SK-N-SH (cell line): ENCODE results near the gene KMT2B. TPM values are rescaled to one million over a fixed set of nuclear protein-coding genes. Genes with fewer than 3 reads are reported as not detected.

ENCODE experiments used
- CTCF ChIA-PET: fragments of 300-600, 350-600 bp; formaldehyde crosslinking; extraction: SDS; loops from one replicate; lab custom pipeline; 2021; lab: Yijun Ruan, JAX
- POLR2A ChIA-PET: fragments of 350-600 bp; sonication (Branson Sonifier 250); formaldehyde crosslinking; extraction: SDS; loops from one replicate; lab custom pipeline; 2020; ENCODE audit warnings: antibody characterized with exemption, inconsistent platforms; lab: Yijun Ruan, JAX
- DNase-seq: peaks from one replicate; pipeline ENCODE4 v3.0.0; 2012
- H2AFZ ChIP-seq: fragments of 200-600 bp; sonication (generic); 2 replicates; pipeline ENCODE4 v1.8.1; 2016; ENCODE audit warnings: antibody characterized with exemption, mild to moderate bottlenecking, low read depth
- H3F3A ChIP-seq: fragments of 200-600 bp; sonication (generic); replicated peaks from 2 replicates; pipeline ENCODE3; 2016; ENCODE audit warnings: antibody characterized with exemption, mild to moderate bottlenecking; ENCODE audit not compliant: insufficient read depth
- H3K27ac ChIP-seq, 2 experiments: fragments of 200-500 bp in 1 of 2; fragments of 200-600 bp in 1 of 2; sonication (Bioruptor generic) in 1 of 2; sonication (generic), shearing (Covaris generic) in 1 of 2; 2 replicates each; pipeline versions ENCODE4 v1.5.1 to v1.6.1; 2014 to 2016; ENCODE audit warnings: low read depth in 2 of 2, inconsistent platforms in 1 of 2, low read length in 1 of 2, mild to moderate bottlenecking in 1 of 2, mixed read lengths in 1 of 2
- H3K27me3 ChIP-seq: fragments of 200-600 bp; sonication (generic), shearing (Covaris generic); 2 replicates; pipeline ENCODE4 v1.6.1; 2016; ENCODE audit warnings: mixed run types; ENCODE audit not compliant: insufficient read depth
- H3K36me3 ChIP-seq, 2 experiments: fragments of 200-500 bp in 1 of 2; fragments of 200-600 bp in 1 of 2; sonication (Bioruptor generic) in 1 of 2; sonication (generic) in 1 of 2; replicated peaks in 1 of 2; 2 replicates each; pipeline versions ENCODE3 to v1.5.1; 2014 to 2016; ENCODE audit warnings: low read length in 1 of 2, mild to moderate bottlenecking in 1 of 2; ENCODE audit not compliant: insufficient read depth in 2 of 2, control insufficient read depth in 1 of 2
- H3K4me1 ChIP-seq, 2 experiments: fragments of 200-500 bp in 1 of 2; fragments of 200-600 bp in 1 of 2; sonication (Bioruptor generic) in 1 of 2; sonication (generic), shearing (Covaris generic) in 1 of 2; 2 replicates each; pipeline versions ENCODE4 v1.5.1 to v1.6.1; 2014 to 2016; ENCODE audit warnings: low read depth in 1 of 2, low read length in 1 of 2, mixed run types in 1 of 2; ENCODE audit not compliant: insufficient read depth in 2 of 2, control insufficient read depth in 1 of 2
- H3K4me2 ChIP-seq: fragments of 200-600 bp; sonication (generic), shearing (Covaris generic); 2 replicates; pipeline ENCODE4 v1.6.1; 2017; ENCODE audit warnings: mixed run types
- H3K4me3 ChIP-seq, 2 experiments: fragments of 200-500 bp in 1 of 2; fragments of 200-600 bp in 1 of 2; sonication (Bioruptor generic) in 1 of 2; sonication (generic), shearing (Covaris generic) in 1 of 2; 2 replicates each; pipeline versions ENCODE4 v1.5.1 to v1.8.1; 2014 to 2016; ENCODE audit warnings: low read depth in 2 of 2, inconsistent platforms in 1 of 2, low read length in 1 of 2, mild to moderate bottlenecking in 1 of 2, mixed read lengths in 1 of 2, moderate library complexity in 1 of 2
- H3K79me2 ChIP-seq: fragments of 200-600 bp; sonication (generic); 2 replicates; pipeline ENCODE4 v1.8.1; 2017; ENCODE audit warnings: mild to moderate bottlenecking; ENCODE audit not compliant: insufficient read depth
- H3K9ac ChIP-seq: fragments of 200-600 bp; sonication (generic); 2 replicates; pipeline ENCODE4 v1.6.1; 2017; ENCODE audit warnings: mixed run types
- H3K9me2 ChIP-seq: fragments of 200-600 bp; sonication (generic); 2 replicates; pipeline ENCODE4 v1.6.1; 2017; ENCODE audit warnings: mixed run types
- H3K9me3 ChIP-seq: fragments of 200-600 bp; sonication (generic); 2 replicates; pipeline ENCODE4 v1.6.1; 2017; ENCODE audit warnings: mixed run types, mild to moderate bottlenecking, moderate library complexity
- H4K20me1 ChIP-seq: fragments of 200-600 bp; sonication (generic); 2 replicates; pipeline ENCODE4 v1.6.1; 2017; ENCODE audit warnings: mild to moderate bottlenecking, mixed run types; ENCODE audit not compliant: insufficient read depth
- CTCF ChIP-seq: fragments of 200-600 bp; sonication (generic); IDR thresholded peaks from 2 replicates; pipeline ENCODE4 v1.6.1; 2017; ENCODE audit warnings: antibody characterized with exemption, mild to moderate bottlenecking, moderate library complexity
- ELF1 ChIP-seq: IDR thresholded peaks from 2 replicates; pipeline ENCODE4 v1.4.0; 2012
- FOXJ3 ChIP-seq: sonication (generic); formaldehyde crosslinking; IDR thresholded peaks from 2 replicates; pipeline ENCODE4 v1.5.1; 2020; ENCODE audit warnings: mild to moderate bottlenecking, missing genetic modification reagents
- GATA2 ChIP-seq: sonication (generic); formaldehyde crosslinking; IDR thresholded peaks from 2 replicates; pipeline ENCODE4 v1.5.0; 2020; ENCODE audit warnings: mild to moderate bottlenecking, missing genetic modification reagents
- MXI1 ChIP-seq: IDR thresholded peaks from 2 replicates; pipeline ENCODE4 v1.6.1; 2012; ENCODE audit warnings: mild to moderate bottlenecking, low read depth, low read length, improper control_type of control experiment
- POLR2AphosphoS5 ChIP-seq: IDR thresholded peaks from 2 replicates; pipeline ENCODE4 v1.6.1; 2012; ENCODE audit warnings: low read depth, low read length
- RFX5 ChIP-seq: IDR thresholded peaks from 2 replicates; pipeline ENCODE4 v1.6.1; 2012; ENCODE audit warnings: mild to moderate bottlenecking, improper control_type of control experiment, low read length
- TAF1 ChIP-seq: IDR thresholded peaks from 2 replicates; pipeline ENCODE4 v1.6.1; 2012; ENCODE audit warnings: low read depth, mild to moderate bottlenecking, low read length, moderate library complexity, borderline replicate concordance
- TEAD4 ChIP-seq: IDR thresholded peaks from 2 replicates; pipeline ENCODE4 v1.4.0; 2012; ENCODE audit warnings: mild to moderate bottlenecking, borderline replicate concordance; ENCODE audit not compliant: insufficient read depth
- WGBS: methylation state at CpG from one replicate; pipeline ENCODE4 v1.1.6; 2017; ENCODE audit warnings: low lambda C conversion rate; 5-methylcytosine and 5-hydroxymethylcytosine counted together
- polyA plus RNA-seq, 3 experiments: library from polyadenylated mRNA; depleted of rRNA; stranded (reverse); fragments of >200 nt; gene quantifications; 2 replicates each; pipeline ENCODE4 v1.2.3, GENCODE V29; 2012
- TF ChIP-seq, protein P1 (sequence below): fragments of 150-350 bp; IDR thresholded peaks from 2 replicates; pipeline ENCODE4 v1.6.1; 2017; ENCODE audit warnings: antibody characterized with exemption, low read length, low read depth, borderline replicate concordance
- TF ChIP-seq, protein P2 (sequence below): IDR thresholded peaks from 2 replicates; pipeline ENCODE4; 2012

The KMT2B gene
- polyA plus RNA-seq, 1 of the 3 experiments (the other 2 are of a cell fraction) = 29.2 TPM

- H4K20me1 ChIP-seq = no peaks in the 10 kb centered on the region
- no peaks in the 10 kb centered on the region for H3K27me3 ChIP-seq
- H2AFZ ChIP-seq = no peak overlapping the region
- H3K27ac ChIP-seq = no peak overlapping the region
- no peaks in the 10 kb centered on the region for H3K79me2 ChIP-seq
- H3K36me3 ChIP-seq = no peaks in the 10 kb centered on the region
- H3K4me1 ChIP-seq = peaks cover 5 to 13% of the 10 kb centered on the region in 2 experiments; a peak in 2 of 4 replicates
- DNase-seq = no peak
- no peak overlapping the region for H3K4me3 ChIP-seq
- ChIA-PET POLR2A (interaction anchor here (2.0 kb wide), 1 partner anchor 10 kb away, joined by 7 read pairs; no protein-coding TSS in a partner anchor), CTCF (interaction anchor here (1.7 to 2.6 kb wide), 4 partner anchors 10 to 164 kb away, joined by 5 to 7 read pairs (median 7); no protein-coding TSS in a partner anchor)
- no peak overlapping the region for H3K9ac ChIP-seq
- H3K9me2 ChIP-seq = no peaks in the 10 kb centered on the region
- no peak for TF ChIP-seq POLR2AphosphoS5
- TF ChIP-seq, protein P1, sequence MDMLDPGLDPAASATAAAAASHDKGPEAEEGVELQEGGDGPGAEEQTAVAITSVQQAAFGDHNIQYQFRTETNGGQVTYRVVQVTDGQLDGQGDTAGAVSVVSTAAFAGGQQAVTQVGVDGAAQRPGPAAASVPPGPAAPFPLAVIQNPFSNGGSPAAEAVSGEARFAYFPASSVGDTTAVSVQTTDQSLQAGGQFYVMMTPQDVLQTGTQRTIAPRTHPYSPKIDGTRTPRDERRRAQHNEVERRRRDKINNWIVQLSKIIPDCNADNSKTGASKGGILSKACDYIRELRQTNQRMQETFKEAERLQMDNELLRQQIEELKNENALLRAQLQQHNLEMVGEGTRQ = no peak
- no peak for TF ChIP-seq MXI1
- TF ChIP-seq ELF1 = no peak
- TF ChIP-seq GATA2 (CRISPR knock-in tag) = no peak
- TF ChIP-seq, protein P2, sequence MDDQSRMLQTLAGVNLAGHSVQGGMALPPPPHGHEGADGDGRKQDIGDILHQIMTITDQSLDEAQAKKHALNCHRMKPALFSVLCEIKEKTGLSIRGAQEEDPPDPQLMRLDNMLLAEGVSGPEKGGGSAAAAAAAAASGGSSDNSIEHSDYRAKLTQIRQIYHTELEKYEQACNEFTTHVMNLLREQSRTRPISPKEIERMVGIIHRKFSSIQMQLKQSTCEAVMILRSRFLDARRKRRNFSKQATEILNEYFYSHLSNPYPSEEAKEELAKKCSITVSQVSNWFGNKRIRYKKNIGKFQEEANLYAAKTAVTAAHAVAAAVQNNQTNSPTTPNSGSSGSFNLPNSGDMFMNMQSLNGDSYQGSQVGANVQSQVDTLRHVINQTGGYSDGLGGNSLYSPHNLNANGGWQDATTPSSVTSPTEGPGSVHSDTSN = no peak
- no peak for TF ChIP-seq TAF1
- no peak for TF ChIP-seq RFX5
- peaks cover 6% of the 10 kb centered on the region for H3F3A ChIP-seq
- H3K4me2 ChIP-seq = no peak overlapping the region
- H3K9me3 ChIP-seq = no peaks in the 10 kb centered on the region
- WGBS = 75% methylated on average over 11 of the region's 11 CpGs
Observed at GRCh38 chr19:35712567-35713505, 5.0 kb upstream of the KMT2B start.

- Histone ChIP-seq H3K9me2 (no peaks in the 10 kb centered on the region), H3K9me3 (no peaks in the 10 kb centered on the region)
- POLR2A ChIA-PET = interaction anchor here (2.0 kb wide), 1 partner anchor 11 kb away, joined by 7 read pairs; no protein-coding TSS in a partner anchor
- TF ChIP-seq CTCF = no peak
- no peak for TF ChIP-seq TEAD4
- TF ChIP-seq FOXJ3 (CRISPR knock-in tag) = no peak
- TF ChIP-seq, all 33 proteins: peak for 0
- Histone ChIP-seq H3K4me3 (no peak overlapping the region), H3K4me1 (peaks cover 5 to 13% of the 10 kb centered on the region in 2 experiments; a peak in 2 of 4 replicates), H3K27me3 (no peaks in the 10 kb centered on the region), H3K36me3 (no peaks in the 10 kb centered on the region), H3K4me2 (no peak overlapping the region), H3K79me2 (peaks cover 4% of the 10 kb centered on the region), H3K27ac (no peak overlapping the region), H2AFZ (no peak overlapping the region), H3K9ac (no peak overlapping the region), H4K20me1 (no peaks in the 10 kb centered on the region; the same call in 1 of the 2 replicates), H3F3A (peaks cover 6% of the 10 kb centered on the region)
- CTCF ChIA-PET = interaction anchor here (0.7 to 2.6 kb wide), 3 partner anchors 19 to 510 kb away, joined by 3 to 7 read pairs (median 4); no protein-coding TSS in a partner anchor
- 57% methylated on average over 2 of the region's 2 CpGs for WGBS
- no peak for DNase-seq
Observed at GRCh38 chr19:35713506-35713850, 4.3 kb upstream of the KMT2B start.
